GM13977 (cell line): ENCODE results near the gene TXNDC2.
"Not testable (repeated sequence)": the region's sequence is repeated elsewhere in the genome, so short reads cannot be mapped to it uniquely, and the experiment has no call there.

Experiments used
- DNase-seq: peaks from one replicate; pipeline ENCODE4 v3.0.0; 2012; ENCODE audit warnings: low spot score
- in situ Hi-C: fragments of 300-500 bp; cut with MboI; formaldehyde crosslinking; loops from one replicate; pipeline ENCODE4 v1.12.0; 2022; ENCODE audit warnings: low sequenced_read_pairs, low pct_unique_long_range_greater_than_20kb, mixed read lengths, inconsistent platforms; ENCODE audit not compliant: unreplicated experiment
- TF ChIP-seq, protein P1 (sequence below): IDR thresholded peaks from 2 replicates; pipeline ENCODE4 v1.5.1; 2012; ENCODE audit warnings: mild to moderate bottlenecking, control low read depth; ENCODE audit not compliant: insufficient read depth; ENCODE audit errors: extremely low read depth, missing control alignments

Gene TXNDC2

GRCh38 chr18:9852266-9853081, 33.3 kb upstream of the TXNDC2 start:
- in situ Hi-C loops = no loop called here
- TF ChIP-seq, protein P1, sequence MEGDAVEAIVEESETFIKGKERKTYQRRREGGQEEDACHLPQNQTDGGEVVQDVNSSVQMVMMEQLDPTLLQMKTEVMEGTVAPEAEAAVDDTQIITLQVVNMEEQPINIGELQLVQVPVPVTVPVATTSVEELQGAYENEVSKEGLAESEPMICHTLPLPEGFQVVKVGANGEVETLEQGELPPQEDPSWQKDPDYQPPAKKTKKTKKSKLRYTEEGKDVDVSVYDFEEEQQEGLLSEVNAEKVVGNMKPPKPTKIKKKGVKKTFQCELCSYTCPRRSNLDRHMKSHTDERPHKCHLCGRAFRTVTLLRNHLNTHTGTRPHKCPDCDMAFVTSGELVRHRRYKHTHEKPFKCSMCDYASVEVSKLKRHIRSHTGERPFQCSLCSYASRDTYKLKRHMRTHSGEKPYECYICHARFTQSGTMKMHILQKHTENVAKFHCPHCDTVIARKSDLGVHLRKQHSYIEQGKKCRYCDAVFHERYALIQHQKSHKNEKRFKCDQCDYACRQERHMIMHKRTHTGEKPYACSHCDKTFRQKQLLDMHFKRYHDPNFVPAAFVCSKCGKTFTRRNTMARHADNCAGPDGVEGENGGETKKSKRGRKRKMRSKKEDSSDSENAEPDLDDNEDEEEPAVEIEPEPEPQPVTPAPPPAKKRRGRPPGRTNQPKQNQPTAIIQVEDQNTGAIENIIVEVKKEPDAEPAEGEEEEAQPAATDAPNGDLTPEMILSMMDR = no peak
- DNase-seq = no peak

- in situ Hi-C loops = no loop called here
- no peak for DNase-seq
- TF ChIP-seq, protein P1 = no peak
Measured at GRCh38 chr18:9854801-9855676, 30.7 kb upstream of the TXNDC2 start.

DNA sequence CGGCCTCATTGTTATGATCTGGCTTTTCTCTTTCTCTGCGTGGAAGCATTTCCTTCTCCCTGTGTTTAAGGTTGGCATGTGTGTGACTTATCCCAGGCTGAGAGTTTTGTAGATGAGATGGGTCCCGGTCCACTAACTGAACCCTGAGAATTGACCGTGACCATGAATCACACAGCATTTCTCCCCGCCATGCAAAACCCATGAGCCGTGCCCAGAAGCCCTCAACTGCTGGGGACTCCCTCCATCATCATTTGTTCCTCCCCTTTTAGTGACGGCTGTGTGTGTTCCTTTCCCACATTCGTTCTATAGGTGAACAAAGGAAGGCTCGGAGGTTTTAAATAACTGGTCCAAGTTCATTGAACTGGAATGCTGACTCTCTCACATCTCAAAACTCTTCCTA, 30.1 kb upstream of the TXNDC2 start:
- DNase-seq = no peak
- TF ChIP-seq, protein P1 = no peak
- in situ Hi-C loops = no loop called here

DNA sequence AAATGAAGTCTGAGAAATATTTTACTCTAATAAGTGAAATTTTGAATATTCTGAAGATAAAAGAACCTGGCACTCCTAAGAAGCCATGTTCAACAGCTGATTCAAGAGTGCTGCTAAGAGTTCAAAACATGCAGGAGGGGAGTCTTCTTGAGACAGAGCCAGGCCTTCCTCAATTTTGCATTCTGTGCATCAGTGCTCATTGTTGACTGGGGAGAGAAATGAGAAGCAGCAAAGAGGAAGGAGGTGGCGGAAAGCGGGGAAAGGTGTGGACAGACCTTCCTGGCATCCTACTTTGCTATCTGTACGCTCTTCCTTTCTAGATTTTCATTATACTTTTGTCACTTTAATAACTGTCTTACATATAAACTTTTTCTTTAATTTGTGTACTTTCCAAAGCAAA, 29.7 kb upstream of the TXNDC2 start:
- TF ChIP-seq, protein P1 = no peak
- in situ Hi-C loops = no loop called here
- no peak for DNase-seq

DNA sequence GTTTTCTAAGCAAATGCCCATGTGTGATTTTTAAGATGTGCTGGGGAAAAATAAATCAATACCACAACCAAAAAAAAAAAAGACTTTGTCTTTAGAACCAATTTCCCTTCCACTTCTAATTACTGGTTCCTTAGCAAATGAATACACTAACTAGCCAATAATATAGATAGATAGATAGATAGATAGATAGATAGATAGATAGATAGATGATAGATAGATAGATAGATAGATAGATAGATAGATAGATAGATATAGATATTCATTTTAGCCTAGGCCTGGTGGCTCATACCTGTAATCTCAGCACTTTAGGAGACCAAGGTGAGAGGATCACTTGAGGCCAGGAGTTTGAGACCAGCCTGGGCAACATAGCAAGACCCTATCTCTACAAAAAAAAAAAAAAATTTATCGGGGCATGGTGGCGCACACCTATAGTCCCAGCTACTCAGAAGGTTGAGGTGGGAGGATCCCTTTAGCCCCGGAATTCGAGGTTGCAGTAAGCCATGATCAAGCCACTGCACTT, 28.2 kb upstream of the TXNDC2 start:
- in situ Hi-C loops, DNase-seq: not testable (repeated sequence)

DNA sequence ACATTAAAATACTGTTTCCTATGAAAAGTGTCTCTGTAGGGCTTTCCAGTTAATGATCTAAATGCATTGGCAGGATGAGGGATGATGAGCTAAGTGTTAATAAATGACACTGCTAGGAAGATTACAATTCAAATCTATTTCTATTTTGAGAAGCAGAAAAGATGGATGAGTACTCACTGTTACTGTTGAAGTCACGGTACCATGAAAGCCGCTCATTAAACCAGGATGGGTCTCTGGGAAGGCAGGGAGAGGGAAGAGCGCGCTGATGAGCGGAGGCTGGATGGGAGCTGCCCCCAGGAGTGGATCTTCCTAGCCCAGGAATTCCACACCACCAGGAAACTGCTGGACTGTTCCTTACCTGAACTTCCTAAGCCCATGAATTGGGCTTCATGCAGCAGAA, 27.1 kb upstream of the TXNDC2 start:
- in situ Hi-C loops = no loop called here
- TF ChIP-seq, protein P1 = no peak
- no peak for DNase-seq
